Ovary (tissue), 3 donors: ENCODE data around the gene CPSF2.
"Not testable (repeated sequence)": the region's sequence is repeated elsewhere in the genome, so short reads cannot be mapped to it uniquely, and the experiment has no call there.

Experiments
- POLR2A ChIP-seq: fragments of 450-650 bp; IDR thresholded peaks from one replicate; pipeline ENCODE4 v1.6.1; 2017; ENCODE audit warnings: antibody characterized with exemption, mild to moderate bottlenecking, moderate library complexity
- TF ChIP-seq, protein P1 (sequence below), 3 donors: fragments of 450-650 bp in 2 of 3; fragments of 200-600 bp in 1 of 3; IDR thresholded peaks; one replicate each; pipeline versions ENCODE4 v1.5.1 to v1.8.0; 2016 to 2022; ENCODE audit warnings: antibody characterized with exemption in 3 of 3, mild to moderate bottlenecking in 1 of 3
- donor health status: DM: no; HTN: no; CAD: no.

DNA sequence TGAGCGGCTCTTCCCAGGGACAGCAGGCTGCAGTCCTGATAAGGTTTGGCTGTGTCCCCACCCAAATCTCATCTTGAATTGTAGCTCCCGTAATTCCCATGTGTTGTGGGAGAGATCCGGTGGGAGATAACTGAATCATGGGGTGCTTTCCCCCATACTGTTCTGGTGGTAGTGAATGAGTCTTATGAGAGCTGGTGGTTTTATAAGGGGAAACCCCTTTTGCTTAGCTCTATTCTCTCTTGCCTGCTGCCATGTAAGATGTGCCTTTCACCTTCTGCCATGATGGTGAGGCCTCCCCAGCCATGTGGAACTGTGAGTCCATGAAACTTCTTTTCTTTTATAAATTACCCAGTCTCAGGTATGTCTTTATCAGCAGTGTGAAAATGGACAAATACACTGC is 91.4 kb downstream of the CPSF2 start:
- TF ChIP-seq, protein P1, sequence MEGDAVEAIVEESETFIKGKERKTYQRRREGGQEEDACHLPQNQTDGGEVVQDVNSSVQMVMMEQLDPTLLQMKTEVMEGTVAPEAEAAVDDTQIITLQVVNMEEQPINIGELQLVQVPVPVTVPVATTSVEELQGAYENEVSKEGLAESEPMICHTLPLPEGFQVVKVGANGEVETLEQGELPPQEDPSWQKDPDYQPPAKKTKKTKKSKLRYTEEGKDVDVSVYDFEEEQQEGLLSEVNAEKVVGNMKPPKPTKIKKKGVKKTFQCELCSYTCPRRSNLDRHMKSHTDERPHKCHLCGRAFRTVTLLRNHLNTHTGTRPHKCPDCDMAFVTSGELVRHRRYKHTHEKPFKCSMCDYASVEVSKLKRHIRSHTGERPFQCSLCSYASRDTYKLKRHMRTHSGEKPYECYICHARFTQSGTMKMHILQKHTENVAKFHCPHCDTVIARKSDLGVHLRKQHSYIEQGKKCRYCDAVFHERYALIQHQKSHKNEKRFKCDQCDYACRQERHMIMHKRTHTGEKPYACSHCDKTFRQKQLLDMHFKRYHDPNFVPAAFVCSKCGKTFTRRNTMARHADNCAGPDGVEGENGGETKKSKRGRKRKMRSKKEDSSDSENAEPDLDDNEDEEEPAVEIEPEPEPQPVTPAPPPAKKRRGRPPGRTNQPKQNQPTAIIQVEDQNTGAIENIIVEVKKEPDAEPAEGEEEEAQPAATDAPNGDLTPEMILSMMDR (IDR thresholded peaks at IDR 0.05), result not testable (repeated sequence)
- not testable (repeated sequence) for TF ChIP-seq POLR2A
